OCI-LY1 (cell line): Measurements from ENCODE around the gene HBS1L.

Experiments
- CTCF ChIP-seq: fragments of 200-600 bp; sonication (generic), shearing (Covaris generic); IDR thresholded peaks from 2 replicates; pipeline ENCODE4 v1.5.1; 2017; ENCODE audit warnings: mild to moderate bottlenecking, antibody characterized with exemption, low read length, moderate library complexity, mixed read lengths
- EZH2 ChIP-seq: fragments of 200-600 bp; sonication (generic), shearing (Covaris generic); IDR thresholded peaks from 2 replicates; pipeline ENCODE4 v1.8.0; 2017; ENCODE audit warnings: borderline replicate concordance, mixed run types, mild to moderate bottlenecking, antibody characterized with exemption, low read length, moderate library complexity, mixed read lengths

- no peak for TF ChIP-seq CTCF
- no peak for TF ChIP-seq EZH2
These were observed 31.8 kb upstream of the HBS1L start for GRCh38 chr6:135086414-135086764.
